ENCODE data around the gene RXFP1.

- TF ChIP-seq CTCF (conservative IDR thresholded peaks at IDR 0.05; ENCODE audit: low read length) (no peak), EZH2phosphoT487 (IDR thresholded peaks at IDR 0.05; ENCODE audit: borderline replicate concordance) (no peak)
These were observed 77.5 kb downstream of the RXFP1 start for GRCh38 chr4:158599150-158599549.

Measured in Loucy (cell line).